NCI-H2171 (cell line): ENCODE data around the gene GPC6.
"Not testable (repeated sequence)": the region's sequence is repeated elsewhere in the genome, so short reads cannot be mapped to it uniquely, and the experiment has no call there.

Source experiments
- DNase-seq: peaks from one replicate; lab custom pipeline; 2025; lab: John Stamatoyannopoulos, UW

Gene GPC6

GRCh38 chr13:94204946-94205345 is 978.3 kb downstream of the GPC6 start:
- DNase-seq = no peak

GRCh38 chr13:94205896-94206295 is 979.3 kb downstream of the GPC6 start:
- no peak for DNase-seq

DNA sequence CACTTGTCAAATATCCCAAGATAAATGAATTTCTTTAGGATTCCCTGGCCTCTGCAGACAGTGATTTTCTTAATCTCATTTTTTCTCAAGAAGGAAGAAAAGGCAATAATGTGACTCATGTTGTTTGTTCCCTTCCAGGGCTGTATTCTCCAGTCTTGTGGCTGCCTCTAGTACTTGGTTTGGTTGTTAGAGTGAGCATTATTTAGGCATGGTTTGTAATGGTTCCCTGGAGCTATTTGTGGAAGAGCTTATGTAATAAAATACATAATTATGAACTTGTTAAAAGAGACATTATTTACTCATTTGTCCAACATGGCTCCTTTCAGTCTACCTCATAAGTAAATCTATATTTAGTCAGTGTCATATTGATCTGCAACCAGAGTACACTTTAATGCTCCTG is 982.5 kb downstream of the GPC6 start:
- no peak for DNase-seq

- DNase-seq = not testable (repeated sequence)
These were observed 983.3 kb downstream of the GPC6 start for GRCh38 chr13:94209913-94210312.

DNA sequence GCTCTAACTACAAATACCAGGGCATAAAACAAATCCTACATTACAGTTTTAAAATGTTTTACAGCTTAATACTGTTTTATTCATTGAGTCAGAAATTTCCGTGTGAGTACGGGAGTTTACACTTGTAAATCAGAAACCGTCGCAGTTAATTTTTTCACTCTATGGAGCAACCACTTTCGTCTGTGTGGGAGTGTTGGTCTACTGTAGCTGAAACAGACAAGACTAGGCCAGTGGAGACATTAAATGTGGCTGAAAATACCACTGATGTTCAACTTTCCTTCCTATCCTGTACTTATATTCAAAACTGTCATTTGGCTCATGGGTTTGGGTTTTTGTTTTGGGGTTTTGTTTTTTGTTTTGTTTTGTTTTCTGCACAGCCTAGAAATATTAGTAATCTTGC is 984.2 kb downstream of the GPC6 start:
- DNase-seq = no peak

DNA sequence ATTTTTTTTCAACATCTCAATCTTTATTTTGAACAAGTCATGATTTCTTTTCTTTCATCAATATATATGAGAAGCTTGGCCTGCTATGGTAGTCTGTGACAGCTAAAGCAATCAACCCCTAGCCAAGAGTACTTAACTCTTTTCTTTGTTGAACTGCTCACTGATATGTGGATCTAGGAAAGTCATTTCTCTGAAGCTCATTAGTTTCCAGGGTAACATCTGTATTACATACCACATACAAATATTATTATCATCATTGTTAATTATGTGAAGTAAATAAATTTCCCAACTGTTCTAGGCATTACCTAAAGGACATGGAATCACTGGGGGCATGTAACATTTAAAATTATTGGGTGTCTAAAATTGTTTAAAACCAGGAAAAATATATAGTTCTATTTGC is 985.6 kb downstream of the GPC6 start:
- no peak for DNase-seq

- no peak for DNase-seq
These were observed 987.5 kb downstream of the GPC6 start for GRCh38 chr13:94214121-94214520.

DNA sequence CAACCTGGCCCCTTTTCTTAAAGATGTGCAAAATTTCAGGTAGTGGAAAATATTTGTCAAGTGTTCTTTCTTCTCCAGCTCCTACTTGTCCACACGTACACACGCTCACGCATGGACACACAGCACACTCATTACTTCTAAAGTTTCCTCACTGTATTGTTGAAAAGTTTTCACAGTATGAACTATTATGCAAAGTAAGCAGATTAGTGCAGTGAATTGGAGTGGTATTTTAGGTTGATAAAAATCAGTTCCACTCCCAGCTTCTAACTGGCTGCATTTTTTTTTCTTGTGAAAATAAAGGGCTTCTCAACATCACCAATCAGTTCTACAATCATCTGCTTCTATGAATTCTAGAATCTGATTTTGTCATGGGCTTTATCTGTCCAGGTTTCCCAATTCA is 988.4 kb downstream of the GPC6 start:
- no peak for DNase-seq

DNA sequence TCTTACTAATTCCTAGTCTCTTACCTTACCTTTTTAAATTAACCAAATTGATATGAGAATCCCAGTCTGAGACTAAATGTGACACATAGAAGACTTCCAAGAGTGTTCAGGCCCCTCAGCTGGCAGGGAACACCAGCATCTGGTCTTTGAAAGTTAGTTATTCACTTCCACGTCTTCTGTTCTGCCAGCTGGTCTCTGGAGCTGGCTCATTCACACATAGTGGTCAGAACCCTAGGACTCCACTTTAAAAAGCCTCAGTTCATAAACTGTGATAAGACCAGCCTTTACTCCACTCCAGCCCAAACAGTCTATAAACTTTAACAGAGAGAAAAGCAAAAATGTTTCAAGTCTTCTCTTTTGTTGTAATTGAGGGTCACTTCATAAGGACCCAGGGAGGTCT is 989.9 kb downstream of the GPC6 start:
- no peak for DNase-seq

DNA sequence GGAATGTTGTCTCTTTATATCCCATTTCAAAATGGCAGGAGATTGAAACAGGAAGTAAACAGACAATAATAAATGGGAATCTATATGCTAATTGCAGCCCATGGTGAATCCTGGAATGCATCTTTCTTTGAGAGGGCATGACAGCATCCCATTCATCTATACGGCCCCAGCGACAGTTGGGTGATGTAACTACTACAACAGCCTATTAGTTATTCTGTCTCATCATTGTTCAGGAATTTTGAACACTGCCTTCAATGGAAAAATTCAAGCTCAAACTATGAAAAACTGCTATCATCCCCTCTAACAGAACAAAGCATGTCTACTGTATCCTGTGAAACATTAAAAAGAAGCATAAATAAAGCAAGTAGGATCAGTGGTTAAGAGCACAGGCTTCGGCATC is 990.8 kb downstream of the GPC6 start:
- DNase-seq = no peak

DNA sequence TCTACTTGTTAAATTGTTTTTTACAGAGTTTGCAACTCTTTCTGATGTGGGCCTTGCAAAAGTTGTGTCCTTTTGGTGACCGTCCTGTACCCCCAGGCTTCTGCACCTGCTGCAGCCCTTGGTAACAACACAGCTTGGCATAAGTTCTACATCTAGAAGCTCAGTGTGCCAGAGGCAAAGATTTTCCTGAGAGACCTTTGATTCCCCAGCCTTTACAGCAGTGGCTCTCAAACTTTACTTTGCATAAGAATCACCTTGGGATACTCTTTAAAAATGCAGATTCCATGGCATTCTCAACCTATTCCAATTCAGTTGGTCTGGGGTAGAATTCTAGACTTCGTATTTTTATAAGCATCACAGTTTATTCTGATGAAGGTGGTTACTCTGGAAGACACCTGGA is 991.9 kb downstream of the GPC6 start:
- no peak for DNase-seq

GRCh38 chr13:94218951-94219350 is 992.3 kb downstream of the GPC6 start:
- DNase-seq = no peak

DNA sequence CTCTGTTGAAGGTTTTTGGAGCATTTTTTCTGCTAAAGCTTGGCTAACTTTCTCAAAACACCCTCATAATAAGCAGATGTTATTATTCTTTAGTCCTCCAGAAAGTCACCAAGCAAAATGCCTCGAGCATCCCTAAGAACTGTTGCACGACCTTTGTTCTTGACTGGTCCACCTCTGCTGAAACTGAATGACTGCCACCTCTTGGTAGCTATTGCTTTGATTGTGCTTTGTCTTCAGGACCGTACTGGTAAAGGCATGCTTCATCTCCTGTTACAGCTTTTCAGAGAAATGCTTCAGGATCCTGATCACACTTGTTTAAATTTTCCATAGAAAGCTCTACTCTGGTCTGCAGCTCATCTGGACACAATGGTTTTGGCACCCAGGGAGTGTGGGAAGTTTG is 998.1 kb downstream of the GPC6 start:
- no peak for DNase-seq

DNA sequence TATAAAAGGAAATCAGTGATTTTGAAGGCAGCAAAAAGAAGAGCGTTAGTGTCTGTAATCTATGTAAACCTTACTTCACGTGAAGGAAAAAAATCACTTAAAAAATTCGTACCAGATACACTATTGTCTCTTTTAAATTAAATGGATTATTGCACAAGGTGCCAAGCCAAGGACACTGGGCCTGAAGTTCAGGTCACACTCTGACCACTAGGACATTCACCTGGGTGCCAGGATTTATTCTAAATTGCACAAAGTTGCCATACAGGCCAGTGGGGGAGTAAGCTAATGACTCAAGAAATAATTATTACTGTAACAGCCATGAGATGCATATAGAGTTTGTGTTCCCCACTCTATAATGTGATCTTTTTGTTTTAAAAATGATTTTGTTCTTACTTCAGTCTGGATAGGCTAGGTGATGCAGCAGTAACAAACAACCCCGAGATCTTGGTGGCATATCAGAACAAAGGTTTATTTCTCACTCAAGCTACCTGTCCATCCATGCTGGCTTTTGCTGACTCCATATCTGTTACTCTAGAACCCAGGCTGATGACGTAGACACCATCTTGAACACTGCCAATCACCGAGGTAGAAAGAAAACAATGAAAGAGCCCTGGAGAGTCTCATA is 1000.8 kb downstream of the GPC6 start:
- DNase-seq = no peak

DNA sequence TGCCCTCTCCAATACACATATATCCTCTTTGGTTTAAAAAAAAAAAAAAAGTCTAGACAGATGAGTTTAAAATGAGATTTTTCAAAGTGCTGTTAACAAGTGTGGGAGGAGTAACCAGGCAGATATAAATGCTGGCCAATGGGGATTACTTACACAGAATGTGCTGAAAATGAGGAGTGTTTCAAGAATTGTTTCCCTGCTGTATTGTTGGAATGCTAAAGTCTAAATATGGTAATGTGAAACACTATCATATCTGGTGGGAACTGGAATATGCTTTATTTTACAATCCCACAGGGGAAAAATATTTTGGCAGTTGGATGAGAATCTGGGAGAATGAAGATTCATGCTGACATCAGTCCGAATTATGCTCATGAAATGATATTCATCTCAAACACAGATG is 1002.2 kb downstream of the GPC6 start:
- no peak for DNase-seq

DNA sequence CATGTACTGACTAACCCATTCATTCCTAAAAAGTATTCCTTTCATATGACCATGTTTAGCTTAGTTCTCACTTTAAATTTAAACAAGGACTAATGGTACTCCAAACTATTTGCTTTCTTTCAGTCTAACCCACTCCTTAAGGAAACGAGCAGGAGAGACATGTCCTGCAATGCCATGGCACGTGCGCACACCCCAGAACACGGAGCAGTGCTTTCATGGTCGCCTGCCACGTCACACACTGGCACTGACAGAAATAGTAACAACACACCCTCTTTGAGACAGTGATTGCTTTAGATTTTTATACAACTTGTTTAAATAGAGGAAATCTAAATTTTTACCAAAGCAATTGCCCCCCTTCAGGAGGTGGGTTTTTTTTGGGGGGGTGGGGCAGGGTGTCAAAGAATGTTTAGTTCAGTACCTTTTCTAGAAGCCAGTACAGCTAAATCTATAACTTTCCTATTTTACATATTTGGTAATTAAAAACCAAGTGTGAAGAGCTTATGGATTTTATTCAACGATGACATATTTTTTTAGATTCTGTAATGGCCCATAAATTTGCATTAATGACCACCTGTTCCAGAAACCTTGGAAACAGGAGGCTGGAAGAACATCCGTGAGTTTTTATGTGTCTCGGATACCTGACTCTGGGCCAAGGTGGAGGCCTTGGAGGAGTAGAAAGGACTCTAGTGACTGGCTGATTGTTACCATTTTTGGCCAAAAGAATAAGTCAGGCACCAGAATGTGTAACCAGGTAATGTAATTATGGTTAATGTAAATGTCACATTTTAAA is 1005.7 kb downstream of the GPC6 start:
- DNase-seq = no peak

GRCh38 chr13:94232956-94233355 is 1006.3 kb downstream of the GPC6 start:
- DNase-seq = no peak

- no peak for DNase-seq
These were observed 1006.8 kb downstream of the GPC6 start for GRCh38 chr13:94233401-94233800.

DNA sequence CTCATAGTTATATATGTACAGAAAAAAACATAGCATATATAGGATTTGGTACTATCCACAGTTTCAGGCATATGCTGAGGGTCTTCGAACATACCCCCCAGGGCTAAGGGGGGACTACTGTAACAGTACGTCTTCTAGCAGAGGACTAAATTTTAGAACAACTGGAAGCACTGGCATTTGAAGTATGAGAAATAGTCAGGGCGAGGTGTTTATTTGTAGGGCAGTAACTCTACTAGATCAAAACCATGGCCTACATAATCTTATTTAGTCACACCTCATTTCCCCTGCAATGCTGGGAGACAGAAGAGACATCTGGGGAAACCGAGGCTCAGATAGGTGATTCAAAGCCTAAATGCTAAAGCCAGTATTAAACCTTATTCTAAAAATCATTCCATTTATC is 1007.2 kb downstream of the GPC6 start:
- no peak for DNase-seq

DNA sequence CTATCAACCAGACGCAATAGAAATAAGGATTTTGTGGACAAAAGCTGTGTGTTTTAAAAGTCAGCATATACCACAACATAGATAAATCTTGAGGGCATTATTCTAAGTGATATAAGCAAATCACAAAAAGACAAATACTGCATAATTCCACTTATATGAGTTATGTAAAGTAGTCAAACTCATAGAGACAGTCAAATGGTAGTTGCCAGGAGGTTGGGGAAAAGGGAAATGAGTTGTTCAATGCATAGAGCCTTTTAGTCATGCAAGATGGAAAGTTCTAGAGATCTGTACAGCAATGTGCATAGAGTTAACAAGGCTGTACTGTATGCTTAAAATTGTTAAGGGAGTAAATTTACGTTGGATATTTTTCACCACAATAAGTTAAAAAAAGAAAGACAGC is 1008.1 kb downstream of the GPC6 start:
- DNase-seq = no peak

DNA sequence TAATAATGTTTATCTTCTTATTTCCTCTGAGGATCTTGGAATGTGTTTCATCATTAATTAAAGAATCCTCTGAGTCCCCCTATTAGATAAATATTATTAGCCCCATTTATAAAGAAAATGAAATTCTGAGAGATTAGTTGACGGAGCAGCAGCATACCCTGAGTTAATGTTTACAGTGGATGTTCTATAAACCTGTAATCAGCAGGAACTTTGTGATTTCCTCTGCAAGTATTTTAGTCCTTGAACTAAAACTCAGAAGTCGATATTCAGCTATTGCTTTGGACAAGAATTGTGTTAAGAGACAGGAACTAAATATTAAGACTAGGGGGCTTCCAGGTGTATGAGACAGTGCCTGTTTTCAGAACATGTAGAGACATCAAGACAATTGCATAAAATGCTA is 1009.5 kb downstream of the GPC6 start:
- DNase-seq = no peak

GRCh38 chr13:94236872-94237271 is 1010.3 kb downstream of the GPC6 start:
- no peak for DNase-seq

- DNase-seq = no peak
These were observed 1012.5 kb downstream of the GPC6 start for GRCh38 chr13:94239135-94239534.

- DNase-seq = no peak
These were observed 1015.9 kb downstream of the GPC6 start for GRCh38 chr13:94242554-94242953.
